Suprapubic skin (tissue), 4 donors: ENCODE results near the gene DVL1. TPM values are rescaled to one million over a fixed set of nuclear protein-coding genes. Genes with fewer than 3 reads are reported as not detected.
A peak's percentile ranks its signal among the peaks of the same experiment; 100 is the strongest.

Experiments used
- DNase-seq, 2 donors: peaks; one replicate each; pipeline ENCODE4 v3.0.0-alpha.2; 2019; ENCODE audit warnings: low spot score in 2 of 2
- H3K27ac ChIP-seq: fragments of 200-600 bp; sonication (generic); one replicate; pipeline ENCODE4 v1.5.1; 2019
- H3K27me3 ChIP-seq: fragments of 200-600 bp; sonication (generic); one replicate; pipeline ENCODE4 v1.5.1; 2019
- H3K36me3 ChIP-seq: fragments of 200-600 bp; sonication (generic); one replicate; pipeline ENCODE4 v1.5.1; 2019
- H3K4me1 ChIP-seq: fragments of 200-600 bp; sonication (generic); one replicate; pipeline ENCODE4 v1.5.1; 2019
- H3K4me3 ChIP-seq: fragments of 200-600 bp; sonication (generic); one replicate; pipeline ENCODE4 v1.5.1; 2019; ENCODE audit warnings: mild to moderate bottlenecking
- H3K9me3 ChIP-seq: fragments of 200-600 bp; sonication (generic); one replicate; pipeline ENCODE4 v1.5.1; 2019
- EP300 ChIP-seq: sonication (generic); formaldehyde crosslinking; IDR thresholded peaks from one replicate; pipeline ENCODE4 v1.6.1; 2017; ENCODE audit warnings: antibody characterized with exemption
- POLR2A ChIP-seq, 2 donors: fragments of 450-650 bp; IDR thresholded peaks; one replicate each; pipeline ENCODE4 v1.6.1; 2017; ENCODE audit warnings: antibody characterized with exemption in 2 of 2, mild to moderate bottlenecking in 2 of 2, moderate library complexity in 2 of 2
- POLR2AphosphoS5 ChIP-seq, 3 donors: sonication (generic); formaldehyde crosslinking; IDR thresholded peaks; one replicate each; pipeline ENCODE4 v1.6.1; 2017; ENCODE audit warnings: antibody characterized with exemption in 3 of 3
- WGBS: methylation state at CpG from one replicate; pipeline ENCODE4 v1.1.5; 2018; 5-methylcytosine and 5-hydroxymethylcytosine counted together
- total RNA-seq, 4 donors: library from RNA; depleted of rRNA; stranded (reverse); fragments of >200 nt; gene quantifications; one replicate each; pipeline ENCODE4 v1.1.0, GENCODE V29; 2016
- TF ChIP-seq, protein P1 (sequence below), 2 donors: fragments of 200-600 bp in 1 of 2; fragments of 450-650 bp in 1 of 2; sonication (generic) in 1 of 2; IDR thresholded peaks; one replicate each; pipeline ENCODE4 v1.5.1; 2016 to 2019; ENCODE audit warnings: antibody characterized with exemption in 2 of 2, mild to moderate bottlenecking in 1 of 2, moderate library complexity in 1 of 2

Gene DVL1
- total RNA-seq, 4 donors from 2014 or later, result 99.4 to 151 (median 106) TPM

DNA sequence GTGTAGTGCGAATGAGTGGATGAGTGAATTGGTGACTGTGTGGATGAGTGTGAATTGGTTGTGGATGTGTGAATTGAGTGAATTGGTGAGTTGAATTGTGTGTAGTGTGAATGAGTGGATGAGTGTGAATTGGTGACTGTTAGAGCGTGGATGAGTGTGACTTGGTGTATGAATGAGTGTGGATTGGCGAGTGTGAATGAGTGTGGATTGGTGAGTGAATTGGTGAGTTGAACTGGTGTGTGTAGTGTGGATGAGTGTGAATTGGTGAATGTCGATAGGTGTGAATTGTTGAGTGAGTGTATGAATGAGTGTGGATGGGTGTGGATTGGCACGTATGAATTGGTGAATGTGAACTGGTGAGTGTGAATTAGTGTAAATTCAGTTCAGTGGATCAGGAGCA lies 18.1 kb upstream of the DVL1 start:
- no peaks in the 10 kb centered on the region for H3K27me3 ChIP-seq
- no peaks in the 10 kb centered on the region for H3K36me3 ChIP-seq
- H3K4me1 ChIP-seq, result peaks cover 13% of the 10 kb centered on the region
- H3K4me3 ChIP-seq, result no peak overlapping the region
- TF ChIP-seq EP300 (no peak), POLR2A (IDR thresholded peaks at IDR 0.05) (no peak), POLR2AphosphoS5 (IDR thresholded peaks at IDR 0.05) (no peak)
- TF ChIP-seq, protein P1, sequence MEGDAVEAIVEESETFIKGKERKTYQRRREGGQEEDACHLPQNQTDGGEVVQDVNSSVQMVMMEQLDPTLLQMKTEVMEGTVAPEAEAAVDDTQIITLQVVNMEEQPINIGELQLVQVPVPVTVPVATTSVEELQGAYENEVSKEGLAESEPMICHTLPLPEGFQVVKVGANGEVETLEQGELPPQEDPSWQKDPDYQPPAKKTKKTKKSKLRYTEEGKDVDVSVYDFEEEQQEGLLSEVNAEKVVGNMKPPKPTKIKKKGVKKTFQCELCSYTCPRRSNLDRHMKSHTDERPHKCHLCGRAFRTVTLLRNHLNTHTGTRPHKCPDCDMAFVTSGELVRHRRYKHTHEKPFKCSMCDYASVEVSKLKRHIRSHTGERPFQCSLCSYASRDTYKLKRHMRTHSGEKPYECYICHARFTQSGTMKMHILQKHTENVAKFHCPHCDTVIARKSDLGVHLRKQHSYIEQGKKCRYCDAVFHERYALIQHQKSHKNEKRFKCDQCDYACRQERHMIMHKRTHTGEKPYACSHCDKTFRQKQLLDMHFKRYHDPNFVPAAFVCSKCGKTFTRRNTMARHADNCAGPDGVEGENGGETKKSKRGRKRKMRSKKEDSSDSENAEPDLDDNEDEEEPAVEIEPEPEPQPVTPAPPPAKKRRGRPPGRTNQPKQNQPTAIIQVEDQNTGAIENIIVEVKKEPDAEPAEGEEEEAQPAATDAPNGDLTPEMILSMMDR (IDR thresholded peaks at IDR 0.05), result no peak
- WGBS, result 90% methylated on average over 5 of the region's 5 CpGs
- no peaks in the 10 kb centered on the region for H3K9me3 ChIP-seq
- DNase-seq, result no peak
- H3K27ac ChIP-seq, result no peak overlapping the region

DNA sequence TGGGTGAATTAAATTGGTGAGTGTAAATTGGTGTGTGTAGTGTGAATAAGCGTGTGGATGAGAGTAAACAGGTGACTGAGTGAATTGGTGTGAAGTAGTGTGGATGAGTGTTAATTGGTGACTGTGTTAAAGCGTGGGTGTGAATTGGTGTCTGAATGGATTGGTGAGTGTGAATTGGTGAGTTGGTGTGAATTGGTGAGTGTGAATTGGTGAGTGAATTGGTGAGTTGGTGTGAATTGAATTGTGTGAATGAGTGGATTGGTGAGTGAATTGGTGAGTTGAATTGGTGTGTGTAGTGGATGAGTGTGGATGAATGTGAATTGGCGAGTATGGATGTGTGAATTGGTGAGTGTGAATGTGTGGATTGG lies 17.5 kb upstream of the DVL1 start:
- Histone ChIP-seq H3K36me3 (no peaks in the 10 kb centered on the region), H3K4me1 (peaks cover 10% of the 10 kb centered on the region), H3K9me3 (no peaks in the 10 kb centered on the region), H3K27ac (no peak overlapping the region), H3K4me3 (no peak overlapping the region), H3K27me3 (no peaks in the 10 kb centered on the region)
- 91% methylated on average over 2 of the region's 3 CpGs for WGBS
- no peak for TF ChIP-seq POLR2A (IDR thresholded peaks at IDR 0.05)
- TF ChIP-seq EP300, result no peak
- TF ChIP-seq POLR2AphosphoS5 (IDR thresholded peaks at IDR 0.05), result no peak
- TF ChIP-seq, protein P1 (IDR thresholded peaks at IDR 0.05), result no peak
- DNase-seq, result no peak

DNA sequence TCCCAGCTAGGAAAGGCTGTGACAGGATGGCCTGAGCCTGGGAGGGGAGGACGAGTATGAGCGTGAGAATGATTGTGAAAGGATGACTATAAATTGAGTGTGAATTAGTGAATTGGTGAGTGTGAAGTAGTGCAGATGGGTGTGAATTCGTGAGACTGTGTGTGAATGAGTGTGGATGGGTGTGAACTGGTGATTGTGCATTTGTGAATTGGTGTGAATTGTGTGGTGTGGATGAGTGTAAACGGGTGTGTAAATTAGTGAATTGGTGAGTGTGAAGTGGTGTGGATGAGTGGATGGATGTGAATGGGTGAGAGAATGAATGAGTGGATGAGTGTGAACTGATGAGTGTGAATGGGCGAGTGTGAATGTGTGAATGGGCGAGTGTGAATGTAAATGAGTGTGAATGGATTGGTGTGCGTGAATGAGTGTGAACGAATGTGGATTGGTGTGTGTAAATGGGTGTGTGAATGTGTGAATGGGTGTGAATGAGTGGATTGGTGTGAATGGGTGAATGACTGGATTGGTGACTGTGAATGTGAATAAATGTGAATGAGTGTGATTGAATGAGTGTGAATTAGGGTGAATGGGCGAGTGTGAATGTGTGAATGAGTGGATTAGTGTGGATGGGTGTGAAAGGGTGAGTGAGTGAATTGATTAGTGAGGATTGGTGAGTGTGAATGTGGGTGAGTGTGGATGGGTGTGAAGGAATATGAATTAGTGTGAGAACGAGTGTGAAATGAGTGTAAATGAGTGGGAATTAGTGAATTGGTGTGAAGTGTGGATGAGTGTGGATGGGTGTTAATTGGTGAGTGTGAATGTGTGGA lies 16.9 kb upstream of the DVL1 start:
- DNase-seq, result no peak
- Histone ChIP-seq H3K27ac (no peak overlapping the region), H3K4me3 (no peak overlapping the region), H3K4me1 (peaks cover 10% of the 10 kb centered on the region), H3K36me3 (no peaks in the 10 kb centered on the region), H3K9me3 (no peaks in the 10 kb centered on the region), H3K27me3 (no peaks in the 10 kb centered on the region)
- WGBS, result 76% methylated on average over 10 of the region's 10 CpGs
- no peak for TF ChIP-seq EP300
- TF ChIP-seq POLR2AphosphoS5 (IDR thresholded peaks at IDR 0.05), result no peak
- no peak for TF ChIP-seq POLR2A (IDR thresholded peaks at IDR 0.05)
- TF ChIP-seq, protein P1 (IDR thresholded peaks at IDR 0.05), result no peak

DNA sequence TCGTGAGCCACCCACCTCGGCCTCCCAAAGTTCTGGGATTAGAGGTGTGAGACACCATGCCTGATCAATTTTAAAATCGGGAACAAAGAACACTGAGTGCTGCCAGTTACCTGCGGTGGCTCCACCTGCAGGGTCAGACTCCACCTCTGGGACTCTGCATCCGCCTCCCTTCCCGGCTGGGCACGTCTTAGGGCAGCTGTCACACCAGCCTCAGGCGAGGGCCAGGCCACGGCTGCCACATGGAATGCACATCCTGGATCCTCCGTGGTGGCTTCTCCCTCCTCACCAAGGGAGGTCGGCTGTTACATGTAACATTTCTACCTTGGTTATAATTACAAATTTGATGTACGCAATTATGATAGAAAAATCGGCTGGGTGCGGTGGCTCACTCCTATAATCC lies 15.0 kb upstream of the DVL1 start:
- H3K4me1 ChIP-seq, result peaks cover 27% of the 10 kb centered on the region
- H3K4me3 ChIP-seq, result no peak overlapping the region
- WGBS, result 67% methylated on average over 14 of the region's 14 CpGs
- H3K27me3 ChIP-seq, result no peaks in the 10 kb centered on the region
- no peaks in the 10 kb centered on the region for H3K9me3 ChIP-seq
- TF ChIP-seq, protein P1 (IDR thresholded peaks at IDR 0.05), result no peak
- TF ChIP-seq POLR2AphosphoS5 (IDR thresholded peaks at IDR 0.05), result no peak
- TF ChIP-seq EP300, result no peak
- TF ChIP-seq POLR2A (IDR thresholded peaks at IDR 0.05), result no peak
- H3K36me3 ChIP-seq, result no peaks in the 10 kb centered on the region
- H3K27ac ChIP-seq, result no peak overlapping the region
- DNase-seq, result no peak

DNA sequence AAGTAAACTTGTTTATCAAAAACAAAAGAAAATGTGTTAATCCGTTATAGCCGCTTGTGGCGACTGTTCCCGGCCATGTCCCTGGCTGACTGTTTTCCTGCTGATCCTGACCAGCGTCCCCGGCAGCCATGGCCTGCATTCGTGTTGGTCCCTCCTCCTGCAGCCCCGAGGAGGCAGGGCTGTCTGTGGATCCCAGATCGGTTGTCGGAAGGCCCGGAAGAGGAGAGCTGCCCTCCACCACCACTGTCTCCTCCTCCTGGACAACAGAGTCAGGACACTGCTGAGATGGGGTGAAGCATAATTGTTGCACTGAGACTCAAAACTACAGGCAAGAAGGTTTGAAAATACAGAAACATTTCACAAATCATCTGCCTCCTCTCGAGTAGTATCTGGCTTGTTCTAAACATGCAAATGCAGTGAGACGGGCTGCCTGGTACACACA lies 12.8 kb upstream of the DVL1 start:
- Histone ChIP-seq H3K27ac (peak overlapping the region; percentile 72), H3K4me3 (peak overlapping the region; percentile 7), H3K9me3 (no peaks in the 10 kb centered on the region), H3K27me3 (no peaks in the 10 kb centered on the region), H3K36me3 (no peaks in the 10 kb centered on the region), H3K4me1 (peaks cover 44% of the 10 kb centered on the region)
- DNase-seq, result no peak
- TF ChIP-seq POLR2A (IDR thresholded peaks at IDR 0.05) (no peak), POLR2AphosphoS5 (IDR thresholded peaks at IDR 0.05) (no peak), EP300 (no peak)
- TF ChIP-seq, protein P1 (IDR thresholded peaks at IDR 0.05), result no peak
- 24% methylated on average over 13 of the region's 13 CpGs for WGBS
